ENCODE data around the gene SPDYE16. TPM values are rescaled to one million over a fixed set of nuclear protein-coding genes. Genes with fewer than 3 reads are reported as not detected.
A peak's percentile ranks its signal among the peaks of the same experiment; 100 is the strongest.
"Not testable (repeated sequence)": the region's sequence is repeated elsewhere in the genome, so short reads cannot be mapped to it uniquely, and the experiment has no call there.

SPDYE16 gene
- total RNA-seq, 1 donor from 2014 or later, result 0.11 TPM

GRCh38 chr7:76549855-76550248, 6.8 kb upstream of the SPDYE16 start:
- DNase-seq (ENCODE audit: low read depth), result not testable (repeated sequence)

GRCh38 chr7:76549025-76549854, 6.1 kb upstream of the SPDYE16 start:
- DNase-seq (ENCODE audit: low read depth), result peak; percentile 92

GRCh38 chr7:76531643-76532042, 11.5 kb downstream of the SPDYE16 start:
- DNase-seq (ENCODE audit: low read depth), result not testable (repeated sequence)

GRCh38 chr7:76526183-76526582, 16.9 kb downstream of the SPDYE16 start:
- DNase-seq (ENCODE audit: low read depth), result not testable (repeated sequence)

- not testable (repeated sequence) for DNase-seq (ENCODE audit: low read depth)
Measured at GRCh38 chr7:76516932-76517331, 26.2 kb downstream of the SPDYE16 start.

GRCh38 chr7:76515999-76516443, 27.1 kb downstream of the SPDYE16 start:
- peak; percentile 64 for DNase-seq (ENCODE audit: low read depth)

GRCh38 chr7:76514926-76515771, 27.9 kb downstream of the SPDYE16 start:
- no peak for DNase-seq (ENCODE audit: low read depth)

- no peak for DNase-seq (ENCODE audit: low read depth)
Measured at GRCh38 chr7:76513817-76514799, 29.0 kb downstream of the SPDYE16 start.

GRCh38 chr7:76512941-76513816, 29.9 kb downstream of the SPDYE16 start:
- DNase-seq (ENCODE audit: low read depth), result no peak

- DNase-seq (ENCODE audit: low read depth), result not testable (repeated sequence)
Measured at GRCh38 chr7:76511911-76512885, 30.9 kb downstream of the SPDYE16 start.

GRCh38 chr7:76511200-76511910, 31.7 kb downstream of the SPDYE16 start:
- DNase-seq (ENCODE audit: low read depth), result not testable (repeated sequence)

- peak; percentile 15 for DNase-seq (ENCODE audit: low read depth)
Measured at GRCh38 chr7:76509931-76510877, 32.9 kb downstream of the SPDYE16 start, which contains the start of gene UPK3B. Gene UPK3B (plus strand): TSS chr7:76510552. CDS start chr7:76510653, 101 bp downstream.

- no peak for DNase-seq (ENCODE audit: low read depth)
Measured at GRCh38 chr7:76507723-76508406, 35.2 kb downstream of the SPDYE16 start.

GRCh38 chr7:76506643-76507042, 36.5 kb downstream of the SPDYE16 start:
- not testable (repeated sequence) for DNase-seq (ENCODE audit: low read depth)

GRCh38 chr7:76506081-76506440, 37.0 kb downstream of the SPDYE16 start:
- peak; percentile 87 for DNase-seq (ENCODE audit: low read depth)
